Upper lobe of right lung (tissue), 1 donor: ENCODE data around the gene CDC14C. TPM values are rescaled to one million over a fixed set of nuclear protein-coding genes. Genes with fewer than 3 reads are reported as not detected.
"Not testable (repeated sequence)": the region's sequence is repeated elsewhere in the genome, so short reads cannot be mapped to it uniquely, and the experiment has no call there.

Source experiments
- ATAC-seq: fragments of 200-7000 bp; cut with Tn5 transposase; one replicate; pipeline ENCODE4 v1.9.1; 2020; ENCODE audit warnings: mild to moderate bottlenecking, moderate library complexity
- DNase-seq: peaks from one replicate; pipeline ENCODE4 v3.0.0-alpha.2; 2020
- H3K27ac ChIP-seq: fragments of 200-600 bp; one replicate; pipeline ENCODE4 v1.8.0; 2022
- H3K27me3 ChIP-seq: fragments of 200-600 bp; one replicate; pipeline ENCODE4 v1.8.0; 2022; ENCODE audit warnings: mild to moderate bottlenecking
- H3K36me3 ChIP-seq: fragments of 200-600 bp; one replicate; pipeline ENCODE4 v1.8.0; 2022
- H3K4me1 ChIP-seq: fragments of 200-600 bp; one replicate; pipeline ENCODE4 v1.8.0; 2022
- H3K4me3 ChIP-seq: fragments of 200-600 bp; one replicate; pipeline ENCODE4 v1.8.0; 2022; ENCODE audit warnings: mild to moderate bottlenecking
- H3K9me3 ChIP-seq: fragments of 200-600 bp; one replicate; pipeline ENCODE4 v1.8.0; 2022
- CTCF ChIP-seq: fragments of 200-600 bp; IDR thresholded peaks from one replicate; pipeline ENCODE4 v1.8.0; 2022; ENCODE audit warnings: antibody characterized with exemption
- intact Hi-C: fragments of 100-400 bp; cut with DNase I; formaldehyde crosslinking; loops from one replicate; pipeline ENCODE4 v1.11.0; 2022
- total RNA-seq: library from RNA; stranded (reverse); fragmentation: NEBNext Ultra II Directional; extraction: Animal tissue kit (Norgen Biotek cat#: 25700); gene quantifications from one replicate; pipeline ENCODE4 v1.2.1, GENCODE V29; 2021
- donor health status: DM: no; HTN: yes; CAD: no; lungs with severe emphysema.

The CDC14C gene
- total RNA-seq, 1 donor from 2014 or later, result not detected

- Histone ChIP-seq H3K4me1 (no peaks in the 10 kb centered on the region), H3K36me3 (no peaks in the 10 kb centered on the region), H3K9me3 (no peaks in the 10 kb centered on the region), H3K4me3 (no peak overlapping the region), H3K27ac (no peak overlapping the region), H3K27me3 (no peaks in the 10 kb centered on the region)
- no peak for TF ChIP-seq CTCF
- intact Hi-C loops, result no loop called here
- DNase-seq (no peak), ATAC-seq (no peak)
Measured at GRCh38 chr7:48894574-48894973, 29.8 kb upstream of the CDC14C start.

DNA sequence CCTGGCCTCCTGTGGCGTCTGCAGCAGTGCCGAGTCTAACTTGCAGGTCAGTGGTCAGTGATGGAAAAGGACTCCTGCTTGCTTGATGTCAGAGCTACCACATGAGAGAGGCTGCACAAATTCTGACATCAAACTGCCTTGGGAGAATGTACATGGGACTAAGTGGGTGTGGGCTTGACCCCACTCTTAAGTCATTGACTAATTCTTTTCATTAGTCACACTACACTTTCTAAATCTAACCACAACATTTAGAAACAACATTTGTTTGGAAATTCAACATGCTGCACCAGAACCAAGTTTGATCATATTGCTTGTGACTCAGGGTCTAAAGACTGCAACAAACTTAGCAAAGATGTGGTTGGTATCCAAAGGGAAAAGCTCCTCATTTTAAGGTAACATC lies 24.4 kb upstream of the CDC14C start:
- DNase-seq, result no peak
- no peaks in the 10 kb centered on the region for H3K36me3 ChIP-seq
- H3K27me3 ChIP-seq, result no peaks in the 10 kb centered on the region
- H3K4me3 ChIP-seq, result no peak overlapping the region
- TF ChIP-seq CTCF, result no peak
- peak; percentile 66 for ATAC-seq
- intact Hi-C loops, result no loop called here
- no peak overlapping the region for H3K27ac ChIP-seq
- H3K9me3 ChIP-seq, result no peaks in the 10 kb centered on the region
- H3K4me1 ChIP-seq, result no peaks in the 10 kb centered on the region

DNA sequence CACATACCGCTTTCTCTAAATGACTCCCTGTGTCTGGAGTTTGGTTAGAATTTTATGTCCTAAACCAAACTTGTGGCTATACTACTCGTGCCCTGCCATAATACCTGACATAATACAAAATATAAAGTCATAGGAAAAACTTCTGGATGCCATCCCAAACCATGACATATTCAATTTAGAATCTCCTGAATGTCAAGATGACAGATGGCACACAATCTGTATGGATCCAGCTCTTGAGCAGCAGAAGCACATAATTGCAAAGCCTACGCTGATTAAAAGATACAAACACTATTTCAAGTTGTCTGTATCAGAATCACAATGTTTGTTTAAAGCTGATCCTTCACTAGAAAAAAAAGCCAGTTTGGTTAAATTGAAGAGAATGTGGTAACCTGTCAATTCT lies 22.4 kb upstream of the CDC14C start:
- TF ChIP-seq CTCF, result no peak
- DNase-seq (no peak), ATAC-seq (no peak)

DNA sequence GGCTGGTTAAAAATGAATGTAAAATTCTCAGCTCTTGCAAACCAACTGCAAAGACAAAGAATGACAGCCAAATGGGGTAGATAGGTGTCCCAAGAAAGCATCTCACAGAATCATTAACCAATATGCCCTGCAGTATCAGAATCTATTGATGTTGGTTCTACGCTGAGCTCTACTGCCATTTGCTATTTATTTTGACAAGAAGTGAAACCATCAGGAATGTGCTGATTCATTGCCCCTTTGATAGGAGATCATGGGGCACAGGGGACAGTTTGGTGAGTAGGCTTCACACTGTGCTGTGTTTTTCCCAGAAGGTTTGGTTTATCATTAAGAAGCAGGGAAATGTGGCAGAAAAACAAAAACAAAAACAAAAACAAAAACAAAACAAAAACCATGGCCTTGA lies 19.4 kb upstream of the CDC14C start:
- no peak for DNase-seq
- intact Hi-C loops, result no loop called here
- no peaks in the 10 kb centered on the region for H3K27me3 ChIP-seq
- no peaks in the 10 kb centered on the region for H3K9me3 ChIP-seq
- TF ChIP-seq CTCF, result no peak
- no peak overlapping the region for H3K27ac ChIP-seq
- H3K36me3 ChIP-seq, result no peaks in the 10 kb centered on the region
- no peaks in the 10 kb centered on the region for H3K4me1 ChIP-seq
- H3K4me3 ChIP-seq, result no peak overlapping the region
- ATAC-seq, result no peak

More for the DNA sequence above, 22.4 kb upstream of the CDC14C start:
- no peak overlapping the region for H3K27ac ChIP-seq
- H3K9me3 ChIP-seq, result no peaks in the 10 kb centered on the region
- intact Hi-C loops, result no loop called here
- no peaks in the 10 kb centered on the region for H3K36me3 ChIP-seq
- H3K4me3 ChIP-seq, result no peak overlapping the region
- H3K4me1 ChIP-seq, result no peaks in the 10 kb centered on the region
- H3K27me3 ChIP-seq, result no peaks in the 10 kb centered on the region

- H3K36me3 ChIP-seq, H3K27me3 ChIP-seq, H3K9me3 ChIP-seq, H3K27ac ChIP-seq, DNase-seq, H3K4me3 ChIP-seq, intact Hi-C loops, H3K4me1 ChIP-seq: not testable (repeated sequence)
- ATAC-seq, result peak; percentile 73
Measured at GRCh38 chr7:48905686-48906085, 18.7 kb upstream of the CDC14C start.

DNA sequence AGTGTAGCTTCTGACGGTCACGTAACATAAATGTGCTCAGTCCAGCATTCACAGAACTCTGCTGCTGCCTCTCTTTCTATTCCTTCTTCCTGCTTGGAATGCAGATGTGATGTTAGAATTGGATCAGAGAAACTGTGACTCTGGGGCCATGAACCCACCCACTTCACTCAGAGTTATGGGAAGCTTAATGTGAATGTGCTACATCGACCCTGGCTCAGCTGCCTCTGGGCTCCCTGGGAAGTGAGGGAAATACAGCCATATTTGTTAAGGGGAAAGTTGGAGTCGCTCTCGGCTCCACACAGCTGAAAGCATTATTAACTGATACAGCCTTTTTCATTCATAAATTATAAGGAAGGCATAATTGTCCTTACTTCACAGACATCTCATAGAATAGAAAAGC lies 14.5 kb upstream of the CDC14C start:
- H3K27ac ChIP-seq, H3K4me1 ChIP-seq, H3K4me3 ChIP-seq, DNase-seq, ATAC-seq, H3K9me3 ChIP-seq, intact Hi-C loops, H3K36me3 ChIP-seq, H3K27me3 ChIP-seq: not testable (repeated sequence)

DNA sequence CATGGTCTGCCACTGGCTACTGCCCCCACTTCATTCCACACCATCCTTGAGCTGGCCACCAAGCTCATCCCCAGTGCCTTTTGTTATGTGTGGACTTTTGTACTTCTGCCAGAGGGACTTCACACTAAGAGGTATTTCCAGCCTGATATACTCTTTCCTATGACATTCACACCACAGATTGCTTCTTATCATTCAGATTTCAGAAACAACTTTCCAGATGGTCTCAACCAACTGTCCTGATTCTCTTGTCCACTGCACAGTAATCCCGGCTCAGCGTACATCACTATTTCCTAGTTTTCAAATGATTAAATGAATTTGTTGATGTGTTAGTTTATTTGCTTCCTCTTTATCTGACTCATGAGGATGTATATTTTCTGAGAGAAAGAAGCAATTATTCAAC lies 7.1 kb downstream of the CDC14C start:
- H3K27ac ChIP-seq, result no peak overlapping the region
- H3K4me1 ChIP-seq, result no peaks in the 10 kb centered on the region
- H3K27me3 ChIP-seq, result no peaks in the 10 kb centered on the region
- no peak overlapping the region for H3K4me3 ChIP-seq
- DNase-seq (no peak), ATAC-seq (no peak)
- TF ChIP-seq CTCF, result no peak
- H3K36me3 ChIP-seq, result no peaks in the 10 kb centered on the region
- intact Hi-C loops, result no loop called here
- no peaks in the 10 kb centered on the region for H3K9me3 ChIP-seq
